ENCODE data around the gene CBFA2T2.
"Not testable (repeated sequence)": the region's sequence is repeated elsewhere in the genome, so short reads cannot be mapped to it uniquely, and the experiment has no call there.

The CBFA2T2 gene

DNA sequence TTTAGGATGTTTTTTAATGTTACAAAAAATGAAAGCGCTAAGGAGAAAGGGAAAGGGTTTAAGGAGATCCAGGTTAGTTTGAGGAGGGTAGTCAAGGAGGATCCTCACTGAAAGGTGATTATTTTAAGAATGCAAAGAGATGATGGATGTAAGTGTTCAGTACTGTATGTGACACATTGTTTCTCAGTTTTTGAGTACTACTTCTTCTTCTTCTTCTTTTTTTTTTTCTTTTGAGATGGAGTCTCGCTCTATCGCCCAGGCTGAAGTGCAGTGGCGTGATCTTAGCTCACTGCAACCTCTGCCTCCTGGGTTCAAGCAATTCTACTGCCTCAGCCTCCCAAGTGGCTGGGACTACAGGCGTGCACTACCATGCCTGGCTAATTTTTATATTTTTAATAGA, 83.4 kb downstream of the CBFA2T2 start:
- DNase-seq (ENCODE audit: low read depth in 2 of 2): not testable (repeated sequence)

DNA sequence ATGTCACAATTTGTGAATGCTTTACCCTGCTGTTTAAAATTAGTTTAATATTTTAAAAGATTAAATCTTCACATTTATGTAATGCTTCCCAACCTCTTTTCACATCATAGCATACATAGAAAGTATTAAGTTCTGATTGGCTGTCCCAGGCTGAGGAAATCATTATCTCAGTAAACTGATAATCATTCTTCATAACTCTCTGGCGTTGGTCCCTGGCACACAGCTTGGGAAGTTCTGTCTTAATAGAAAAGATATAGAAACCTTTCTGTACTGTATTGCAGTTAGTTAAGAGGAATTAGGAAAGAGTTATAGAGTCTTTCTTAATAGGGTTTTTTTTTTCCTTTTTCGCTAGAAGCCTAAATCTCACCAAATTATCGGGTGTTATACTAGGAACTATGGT, 85.4 kb downstream of the CBFA2T2 start:
- no peak for DNase-seq (ENCODE audit: low read depth in 2 of 2)

DNA sequence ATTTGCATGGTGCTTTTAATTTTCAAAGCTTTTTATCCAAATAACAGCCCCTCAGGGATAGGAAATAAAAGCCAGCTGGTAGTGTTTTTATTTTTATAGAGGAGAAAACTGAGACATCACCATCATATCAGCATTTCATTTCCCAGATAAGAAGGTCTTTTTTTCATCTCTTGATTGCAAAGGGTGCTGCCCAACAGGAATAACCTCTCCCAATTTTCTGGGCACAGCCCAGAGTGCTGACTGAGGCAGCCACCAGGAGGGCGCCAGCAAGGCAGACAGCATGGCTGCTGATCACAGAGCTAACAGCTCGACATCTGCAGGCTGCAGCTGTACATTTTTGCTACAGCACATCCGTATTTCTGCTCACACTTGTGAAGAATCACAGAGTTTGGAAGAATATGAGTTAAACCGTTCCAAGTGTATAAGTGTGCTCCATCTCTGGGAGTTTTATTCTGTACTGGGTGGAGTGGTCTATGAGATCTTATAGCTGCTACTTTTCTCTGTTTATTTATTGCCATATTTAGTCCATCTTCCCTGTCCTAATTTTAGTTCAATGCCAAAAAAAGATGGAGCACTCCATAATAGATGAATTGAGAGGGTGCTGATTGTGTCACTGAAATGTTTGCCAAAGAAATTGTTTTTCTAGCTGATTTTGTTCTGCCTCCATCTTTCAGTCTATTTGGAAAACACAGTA, 86.7 kb downstream of the CBFA2T2 start:
- no peak for DNase-seq (ENCODE audit: low read depth in 2 of 2)

DNA sequence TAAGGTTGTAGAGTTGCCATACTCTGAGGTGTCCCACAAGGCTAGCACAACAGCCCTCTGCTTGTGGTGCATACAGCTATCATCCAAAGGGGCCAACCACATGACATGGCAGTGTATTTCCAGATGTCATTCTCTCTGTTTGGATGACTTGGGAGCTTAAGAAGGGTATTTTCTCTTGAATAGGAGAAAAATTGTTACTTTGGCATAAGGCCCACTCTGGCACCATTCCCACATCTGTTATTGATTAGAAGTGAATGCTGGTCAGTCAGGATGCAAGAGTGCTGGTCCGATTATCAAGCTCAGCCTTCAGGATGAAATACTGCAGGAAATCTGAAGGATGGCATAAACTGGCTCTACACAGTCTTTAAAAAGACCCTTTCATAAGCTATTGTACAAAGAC, 88.6 kb downstream of the CBFA2T2 start:
- no peak for DNase-seq (ENCODE audit: low read depth in 2 of 2)

DNA sequence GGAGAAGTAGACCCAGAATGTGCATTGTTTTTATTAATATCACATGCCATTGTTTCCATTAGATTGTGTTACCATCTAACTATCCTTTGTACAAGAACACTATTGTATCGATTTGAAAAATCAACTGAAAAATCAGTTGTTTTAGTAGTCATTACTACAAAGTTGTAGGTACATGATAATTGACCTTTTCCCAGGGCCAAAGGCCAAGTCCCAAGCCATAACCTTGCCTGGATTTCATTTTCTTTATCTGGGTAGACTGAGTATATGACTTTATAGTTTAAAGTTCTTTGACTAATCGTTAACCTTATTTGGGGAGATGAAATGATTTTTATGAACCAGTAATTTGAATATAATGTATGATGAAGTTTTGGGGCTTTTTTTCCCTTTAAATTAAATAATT, 93.2 kb downstream of the CBFA2T2 start:
- no peak for DNase-seq (ENCODE audit: low read depth in 2 of 2)

DNA sequence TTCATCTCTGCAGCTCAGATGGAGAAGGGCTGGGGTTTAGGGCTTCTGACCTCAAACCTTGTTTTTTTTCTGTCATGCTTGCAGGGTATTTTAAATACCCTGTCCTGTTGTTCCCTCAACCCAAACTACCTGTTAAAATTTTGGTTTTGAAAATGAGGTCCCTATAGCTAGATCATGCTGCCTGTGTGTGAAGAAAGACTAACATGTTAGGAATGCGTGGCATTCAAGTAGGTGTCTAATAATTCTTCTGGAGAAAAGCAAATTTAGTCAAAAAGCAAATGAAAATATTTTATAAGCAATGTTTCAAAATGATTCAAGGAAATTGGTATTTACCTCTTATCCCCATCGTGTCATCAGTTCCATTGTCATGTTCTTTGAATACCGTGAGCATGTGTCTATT, 95.1 kb downstream of the CBFA2T2 start:
- DNase-seq (ENCODE audit: low read depth in 2 of 2): no peak

DNA sequence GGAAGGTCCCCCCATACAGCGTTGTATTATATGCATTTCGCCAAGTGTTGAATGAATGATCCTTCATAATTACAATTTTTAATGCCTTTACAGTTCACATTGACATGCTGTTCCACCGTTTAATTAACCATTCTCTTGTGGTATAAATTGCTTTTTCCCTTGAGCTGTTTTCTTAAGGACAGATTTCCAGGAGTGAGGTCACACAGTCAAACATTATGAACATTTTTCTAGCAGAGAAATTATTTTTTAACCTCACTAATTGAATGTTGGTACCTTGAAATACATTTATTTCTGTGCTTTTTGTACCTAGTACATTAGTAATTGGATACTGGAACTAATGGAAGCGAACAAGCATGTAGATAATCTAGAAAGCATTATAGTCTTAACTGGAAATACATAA, 95.5 kb downstream of the CBFA2T2 start:
- no peak for DNase-seq (ENCODE audit: low read depth in 2 of 2)

DNA sequence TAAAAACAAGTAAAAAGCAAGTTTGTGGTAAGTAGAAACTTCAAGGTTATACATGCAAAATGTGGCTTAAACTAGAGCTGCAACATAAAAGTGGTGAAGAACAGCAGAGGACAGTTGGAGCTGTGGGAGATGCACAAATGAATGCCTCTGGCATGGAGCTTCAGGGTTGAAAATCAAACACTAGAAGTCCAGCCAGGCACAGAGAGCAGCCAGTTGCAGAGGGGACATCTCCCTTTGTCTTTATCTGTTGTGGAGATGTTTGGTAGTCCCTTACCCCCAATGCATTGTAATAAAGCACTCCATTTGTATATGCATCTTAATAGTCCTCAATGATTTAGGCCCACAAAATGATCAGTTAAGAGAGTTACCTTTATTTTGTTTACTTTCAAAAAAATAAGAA, 99.2 kb downstream of the CBFA2T2 start:
- no peak for DNase-seq (ENCODE audit: low read depth in 2 of 2)

DNA sequence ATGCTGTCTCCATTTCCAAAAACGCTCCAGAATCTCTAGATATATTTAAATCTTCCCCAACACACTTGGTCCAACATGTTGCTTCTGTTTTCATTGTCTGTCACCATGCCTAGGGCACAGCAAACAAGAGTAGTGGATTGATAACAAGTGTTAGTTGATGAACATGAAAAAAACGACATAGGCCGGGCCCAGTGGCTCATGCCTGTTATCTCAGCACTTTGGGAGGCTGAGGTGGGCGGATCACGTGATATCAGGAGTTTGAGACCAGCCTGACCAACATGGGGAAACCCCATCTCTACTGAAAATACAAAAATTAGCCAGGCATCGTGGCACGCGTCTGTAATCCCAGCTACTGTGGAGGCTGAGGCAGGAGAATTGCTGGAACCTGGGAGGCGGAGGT, 102.0 kb downstream of the CBFA2T2 start:
- peak; percentile 44 to 66 for DNase-seq (ENCODE audit: low read depth in 2 of 2)

DNA sequence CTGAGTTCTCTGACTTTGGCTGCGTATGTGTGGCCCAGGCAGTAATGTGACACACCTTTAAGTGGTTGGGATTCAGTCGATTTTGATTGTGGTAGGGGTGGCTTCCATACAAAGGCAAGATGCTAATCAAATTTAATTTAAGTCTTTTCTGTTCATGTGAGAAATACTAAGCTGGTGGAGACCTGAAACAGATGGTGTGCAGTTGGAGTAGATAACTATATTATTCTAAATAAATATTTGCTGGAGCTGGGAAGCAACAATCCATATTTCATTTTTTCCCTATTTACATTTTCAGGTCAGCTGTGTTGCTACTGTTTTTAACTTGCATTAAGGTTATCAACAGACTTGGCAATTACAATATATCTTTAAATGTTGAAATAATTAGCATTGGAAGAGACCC, 104.8 kb downstream of the CBFA2T2 start:
- DNase-seq (ENCODE audit: low read depth in 2 of 2): no peak

DNA sequence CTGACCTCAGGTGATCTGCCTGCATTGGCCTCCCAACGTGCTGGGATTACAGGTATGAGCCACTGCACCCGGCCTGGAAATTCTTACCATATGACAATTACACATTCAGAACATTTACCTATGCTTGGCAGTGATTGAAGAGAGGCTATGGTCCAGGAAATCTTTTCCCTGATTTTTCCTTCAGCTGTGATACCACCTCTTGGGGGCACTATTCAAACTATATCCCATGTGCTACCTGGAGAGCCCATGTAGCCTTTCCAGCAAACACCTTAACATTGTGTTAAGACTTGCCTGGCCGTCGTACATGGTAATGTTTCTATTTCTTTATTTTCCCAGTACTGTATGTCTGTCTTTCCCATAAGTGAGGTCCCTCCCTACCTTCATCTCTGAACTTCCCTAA, 110.5 kb downstream of the CBFA2T2 start:
- DNase-seq (ENCODE audit: low read depth in 2 of 2): no peak

DNA sequence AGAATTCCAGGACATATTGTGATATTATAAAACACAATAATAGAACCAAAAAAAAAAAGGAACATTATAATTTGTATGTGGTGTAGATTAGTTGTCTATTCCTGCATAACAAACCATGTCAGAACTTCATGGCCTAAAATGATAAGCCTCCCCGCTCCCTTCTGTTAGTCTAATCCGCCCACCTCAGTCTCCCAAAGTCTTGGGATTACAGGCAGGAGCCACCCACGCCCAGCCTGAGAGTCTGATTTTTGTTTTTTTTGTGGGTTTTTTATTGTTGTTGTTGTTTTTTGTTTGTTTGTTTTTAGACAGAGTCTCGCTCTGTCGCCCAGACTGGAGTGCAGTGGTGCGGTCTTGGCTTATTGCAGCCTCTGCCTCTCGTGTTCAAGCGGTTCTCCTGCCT, 111.1 kb downstream of the CBFA2T2 start:
- DNase-seq (ENCODE audit: low read depth in 2 of 2): no peak

DNA sequence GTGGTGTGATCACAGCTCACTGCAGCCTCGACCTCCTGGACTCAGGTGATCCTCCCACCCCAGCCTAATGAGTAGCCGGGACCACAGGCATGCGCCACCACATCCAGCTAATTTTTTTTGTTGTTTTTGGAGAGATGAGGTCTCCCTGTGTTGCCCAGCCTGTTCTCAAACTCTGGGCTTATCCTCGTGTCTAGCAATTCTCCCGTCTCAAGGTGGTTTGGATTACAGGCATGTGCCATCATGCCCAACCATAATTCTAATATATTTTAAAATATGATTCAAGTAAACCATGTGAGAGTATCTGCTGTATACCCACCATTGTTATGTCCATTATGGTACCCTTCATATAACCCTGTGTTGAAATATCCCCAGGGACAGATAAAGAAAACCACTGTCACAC, 112.0 kb downstream of the CBFA2T2 start:
- DNase-seq (ENCODE audit: low read depth in 2 of 2): no peak

DNA sequence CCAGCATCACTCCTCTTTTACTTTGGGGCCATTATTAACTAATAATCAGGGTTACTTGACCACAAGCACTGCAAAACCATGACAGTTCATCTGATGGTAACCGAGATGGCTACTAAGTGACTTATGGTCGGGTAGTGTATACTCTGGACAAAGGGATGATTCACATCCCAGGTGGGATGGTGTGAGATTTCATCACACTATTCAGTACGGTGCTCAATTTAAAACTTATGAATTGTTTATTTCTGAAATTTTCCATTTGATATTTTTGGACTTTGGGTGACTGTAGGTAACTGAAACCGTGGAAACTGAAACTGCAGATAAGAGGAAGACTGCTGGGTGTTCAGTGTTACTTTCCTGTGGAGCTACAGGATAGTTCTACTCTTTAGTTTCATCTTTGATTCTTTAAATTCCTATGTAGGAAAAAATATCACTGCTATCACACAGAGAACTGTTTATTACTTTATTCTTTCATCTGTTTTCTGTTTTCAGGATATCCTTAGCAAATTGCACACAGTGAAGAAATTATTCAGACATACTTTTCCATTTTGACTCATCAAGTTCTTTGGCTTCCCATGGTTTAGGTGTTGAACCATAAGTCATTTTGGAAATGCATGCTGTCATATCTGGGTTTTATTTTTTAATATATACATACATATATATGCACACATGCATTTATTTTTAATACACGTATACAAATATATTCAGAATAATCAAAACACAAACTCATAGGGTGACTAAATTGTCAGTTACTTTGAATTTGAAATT, 113.1 kb downstream of the CBFA2T2 start:
- DNase-seq (ENCODE audit: low read depth in 2 of 2): no peak

DNA sequence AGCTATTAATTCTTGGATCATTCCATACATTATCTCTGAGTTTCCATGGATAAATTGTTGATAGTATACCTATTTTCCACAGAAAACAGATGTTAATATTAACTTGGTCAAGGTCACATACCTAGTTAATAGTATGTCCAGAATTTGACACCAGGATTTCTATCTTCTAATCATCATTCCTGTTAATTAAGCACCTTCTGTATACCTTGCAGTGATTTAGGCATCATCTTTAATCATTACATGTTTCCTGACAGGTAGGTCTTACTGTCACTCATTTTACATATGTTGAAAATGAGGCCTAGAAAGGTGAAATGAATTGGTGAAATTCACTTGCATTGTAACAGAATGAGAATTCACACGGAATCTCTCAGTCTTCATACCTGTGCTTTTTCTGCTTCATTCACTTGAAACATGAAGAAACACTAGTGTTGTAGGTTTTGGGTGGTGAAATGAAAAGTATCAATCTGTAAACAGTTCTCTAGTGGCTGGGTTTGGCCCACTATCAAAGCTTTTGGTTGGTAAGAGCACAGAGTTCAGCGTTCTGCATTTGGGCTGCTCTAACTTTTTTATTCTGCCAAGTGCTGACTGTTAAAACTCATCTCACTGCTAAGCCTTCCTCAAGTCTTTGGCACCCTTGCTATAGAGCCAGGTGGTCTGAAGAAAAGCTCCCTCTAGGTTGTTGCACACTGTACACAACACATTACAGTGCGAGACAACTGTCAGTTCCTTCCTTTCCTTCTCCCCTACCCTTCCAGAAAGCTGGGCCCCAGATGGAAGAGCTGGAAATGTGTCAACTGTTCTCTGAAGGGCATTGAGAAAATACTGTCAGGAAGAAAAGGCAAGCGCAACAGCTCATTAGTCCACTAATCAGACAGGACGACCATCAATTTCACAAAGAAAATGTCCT, 114.4 kb downstream of the CBFA2T2 start:
- no peak for DNase-seq (ENCODE audit: low read depth in 2 of 2)

DNA sequence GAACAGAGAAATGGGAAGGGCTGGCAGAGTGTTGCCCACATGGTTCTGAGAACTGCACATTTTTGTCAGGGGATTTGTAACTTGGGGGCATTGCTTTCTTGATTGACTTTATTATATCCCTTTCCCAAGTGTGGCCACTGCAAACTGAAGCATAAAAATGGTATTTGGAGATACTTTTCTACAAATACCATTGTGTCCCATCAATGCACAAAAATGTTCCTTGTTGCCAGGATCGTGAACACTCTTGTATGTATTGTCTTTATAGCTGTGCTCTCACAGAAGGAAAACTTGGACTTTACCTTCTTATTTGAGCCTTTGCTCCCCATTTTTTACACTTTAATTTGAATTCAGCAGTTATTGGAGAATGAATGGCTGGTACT, 115.1 kb downstream of the CBFA2T2 start:
- no peak for DNase-seq (ENCODE audit: low read depth in 2 of 2)

DNA sequence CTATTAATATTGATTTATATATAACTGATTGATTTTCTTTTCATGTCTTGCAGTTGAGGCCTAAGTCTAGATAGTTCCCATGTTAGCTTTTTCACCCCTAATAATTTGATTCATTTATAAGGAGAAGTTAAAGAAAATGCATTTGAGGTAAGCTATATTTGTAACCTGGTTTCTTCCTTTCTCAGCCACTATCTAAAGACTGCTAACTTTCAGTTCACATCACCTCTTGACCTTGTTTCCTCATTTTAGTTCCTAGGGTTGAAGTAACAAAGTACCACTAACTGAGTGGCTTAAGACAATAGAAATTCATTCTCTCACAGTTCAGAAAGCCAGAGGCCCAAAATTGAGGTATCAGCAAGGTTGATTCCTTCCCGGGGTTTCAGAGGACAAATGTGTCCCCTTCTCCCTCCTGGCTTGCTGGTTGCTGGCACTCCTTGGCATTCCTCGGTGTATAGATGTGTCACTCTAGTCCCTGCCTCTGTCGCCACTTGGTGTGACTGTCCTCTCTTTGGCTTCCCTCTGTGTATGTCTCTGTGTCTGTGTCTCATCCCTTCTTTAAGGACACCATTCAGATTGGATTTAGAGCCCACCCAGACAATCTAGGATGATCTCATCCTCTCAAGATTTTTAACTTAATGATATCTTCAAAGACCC, 116.3 kb downstream of the CBFA2T2 start:
- DNase-seq (ENCODE audit: low read depth in 2 of 2): no peak

DNA sequence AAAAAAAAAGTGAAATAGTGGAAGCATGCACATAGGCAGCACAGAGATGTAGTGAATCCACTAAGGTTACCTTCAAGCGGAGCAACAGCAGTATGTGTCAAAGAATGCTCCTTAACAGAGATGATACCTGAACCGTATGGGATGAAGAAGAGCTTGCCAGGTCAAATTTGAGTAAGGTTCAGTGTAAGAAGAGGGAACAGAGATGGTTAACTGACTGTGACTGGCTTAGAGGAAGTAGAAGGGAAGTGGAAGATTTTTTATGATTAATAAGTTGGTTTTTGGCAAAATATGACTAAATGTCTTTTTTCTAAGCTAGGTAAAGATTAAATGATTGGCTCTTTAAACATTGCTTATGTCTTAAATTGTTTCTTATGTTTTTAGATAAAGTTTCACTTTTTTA, 119.6 kb downstream of the CBFA2T2 start:
- no peak for DNase-seq (ENCODE audit: low read depth in 2 of 2)

DNA sequence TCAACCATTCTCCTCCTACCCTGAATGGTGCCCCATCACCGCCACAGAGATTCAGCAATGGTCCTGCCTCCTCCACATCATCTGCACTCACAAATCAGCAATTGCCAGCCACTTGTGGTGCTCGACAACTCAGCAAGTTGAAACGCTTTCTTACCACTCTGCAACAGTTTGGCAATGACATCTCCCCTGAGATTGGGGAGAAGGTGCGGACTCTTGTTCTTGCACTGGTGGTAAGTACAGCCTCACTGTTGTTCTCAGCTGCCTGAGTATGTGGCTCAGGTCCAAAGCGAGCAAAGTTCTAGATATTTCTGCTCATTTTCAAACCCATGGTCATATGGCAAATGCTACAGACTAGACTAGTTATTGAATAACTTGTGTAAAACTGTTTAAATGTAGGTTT, 121.2 kb downstream of the CBFA2T2 start:
- DNase-seq (ENCODE audit: low read depth in 2 of 2): no peak

DNA sequence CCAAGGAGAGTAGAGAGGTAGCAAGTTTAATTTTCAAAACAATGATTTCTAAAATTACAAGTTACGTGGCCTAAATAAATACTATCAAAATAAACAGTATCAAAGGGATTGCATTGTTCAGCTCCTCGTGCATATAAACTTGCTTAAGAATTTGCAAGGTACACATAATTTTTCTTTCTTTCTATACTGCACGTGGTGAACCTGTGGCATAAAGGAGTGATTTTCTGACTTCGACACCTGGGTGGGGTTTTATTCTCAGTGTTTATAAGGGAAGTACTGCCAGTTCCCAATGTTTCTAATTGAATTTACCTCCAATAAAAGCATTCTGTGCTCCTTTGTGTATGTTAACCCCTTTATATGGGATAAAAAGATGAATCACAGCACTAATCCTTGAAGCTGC, 122.1 kb downstream of the CBFA2T2 start:
- DNase-seq (ENCODE audit: low read depth in 2 of 2): no peak

DNA sequence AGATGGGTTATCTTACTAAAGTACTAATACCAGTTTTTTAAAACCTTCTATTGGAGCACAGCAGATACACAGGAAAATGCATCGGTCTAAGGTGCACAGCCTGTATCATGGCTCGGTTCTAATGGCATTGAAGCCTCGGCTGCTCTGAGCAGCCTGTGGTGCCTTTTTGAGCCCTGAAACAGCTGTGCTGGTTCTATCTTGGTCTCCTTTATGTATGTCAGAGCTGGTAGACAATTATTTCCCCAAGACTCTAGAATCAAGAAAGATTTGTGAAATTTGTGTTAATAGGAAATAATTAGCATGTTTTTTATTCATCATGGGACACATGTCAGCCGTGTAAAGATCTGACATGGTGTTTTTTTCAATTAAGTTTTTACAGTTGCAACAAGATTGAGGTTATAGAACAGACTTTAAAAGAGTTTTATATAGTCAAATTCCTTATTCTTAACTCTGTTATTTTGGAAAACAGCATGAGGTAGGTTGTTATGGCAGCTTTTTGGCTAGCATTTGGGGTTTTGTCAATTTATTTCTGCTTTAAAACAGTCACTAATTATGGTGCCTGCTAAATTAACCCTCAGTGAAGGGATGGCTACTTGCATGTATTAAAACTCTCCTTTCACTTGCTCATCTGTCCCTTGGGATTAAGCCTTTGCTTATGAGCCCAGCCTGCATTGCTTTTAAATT, 132.0 kb downstream of the CBFA2T2 start:
- no peak for DNase-seq (ENCODE audit: low read depth in 2 of 2)
